Mucosa of stomach (tissue), 1 donor: ENCODE results near the gene ERV3-1.
"Not testable (repeated sequence)": the region's sequence is repeated elsewhere in the genome, so short reads cannot be mapped to it uniquely, and the experiment has no call there.

Experiments used
- H3K27me3 ChIP-seq: one replicate; pipeline ENCODE4 v1.7.0; 2013; ENCODE audit warnings: mild to moderate bottlenecking, low read length; ENCODE audit not compliant: control insufficient read depth, insufficient read depth
- H3K36me3 ChIP-seq: one replicate; pipeline ENCODE4 v1.7.0; 2013; ENCODE audit warnings: low read length; ENCODE audit not compliant: control insufficient read depth, insufficient read depth
- H3K4me1 ChIP-seq: one replicate; pipeline ENCODE4 v1.7.0; 2013; ENCODE audit warnings: mild to moderate bottlenecking, low read length; ENCODE audit not compliant: control insufficient read depth, insufficient read depth
- H3K4me3 ChIP-seq: one replicate; pipeline ENCODE4 v1.7.0; 2013; ENCODE audit warnings: low read length
- H3K9ac ChIP-seq: one replicate; pipeline ENCODE4 v1.7.0; 2013; ENCODE audit warnings: mild to moderate bottlenecking, low read length, moderate library complexity
- H3K9me3 ChIP-seq: one replicate; pipeline ENCODE4 v1.7.0; 2013; ENCODE audit warnings: mild to moderate bottlenecking, low read length, moderate library complexity; ENCODE audit not compliant: control insufficient read depth
- donor health status: Pancreatic carcinoma.

ERV3-1 gene

DNA sequence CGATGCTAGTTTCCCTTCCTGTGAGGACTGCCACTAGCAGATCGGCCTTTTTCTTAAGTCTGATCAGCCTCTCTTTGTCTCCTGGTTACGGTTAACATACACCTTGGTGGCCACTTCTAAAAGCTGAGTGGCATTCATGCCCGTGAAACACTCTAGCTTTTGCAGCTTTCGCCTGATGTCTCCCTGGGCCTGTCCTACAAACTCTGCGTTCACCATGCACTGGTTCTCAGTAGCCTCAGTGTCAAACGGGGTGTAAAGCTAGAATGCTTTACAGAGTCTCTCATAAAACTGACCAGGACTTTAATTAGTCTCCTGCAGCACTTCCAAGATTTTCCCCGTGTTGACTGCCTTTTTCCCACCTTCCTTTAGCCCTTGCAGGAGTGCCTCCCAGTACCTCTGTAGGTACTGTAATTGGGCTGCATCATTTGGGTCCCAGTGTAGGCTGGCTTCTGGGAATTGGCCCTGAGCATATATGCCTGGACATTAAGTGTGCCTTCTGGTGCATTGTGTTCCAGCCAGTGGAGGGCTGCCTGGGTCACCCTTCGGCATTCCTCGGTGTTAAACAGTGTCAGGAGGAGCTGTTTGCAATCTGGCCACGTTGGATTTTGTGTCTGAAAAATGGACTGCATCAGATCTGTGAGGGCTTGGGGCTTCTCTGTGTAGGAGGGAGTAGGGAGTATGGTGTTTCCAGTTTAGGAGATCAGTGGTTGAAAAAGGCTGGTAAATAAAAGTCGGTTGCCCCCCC, 9.2 kb downstream of the ERV3-1 start:
- no peaks in the 10 kb centered on the region for H3K4me1 ChIP-seq
- H3K36me3 ChIP-seq = peaks cover 7% of the 10 kb centered on the region
- H3K9ac ChIP-seq = no peak overlapping the region
- H3K27me3 ChIP-seq = no peaks in the 10 kb centered on the region
- H3K4me3 ChIP-seq = no peak overlapping the region
- H3K9me3 ChIP-seq = peaks cover 30% of the 10 kb centered on the region

DNA sequence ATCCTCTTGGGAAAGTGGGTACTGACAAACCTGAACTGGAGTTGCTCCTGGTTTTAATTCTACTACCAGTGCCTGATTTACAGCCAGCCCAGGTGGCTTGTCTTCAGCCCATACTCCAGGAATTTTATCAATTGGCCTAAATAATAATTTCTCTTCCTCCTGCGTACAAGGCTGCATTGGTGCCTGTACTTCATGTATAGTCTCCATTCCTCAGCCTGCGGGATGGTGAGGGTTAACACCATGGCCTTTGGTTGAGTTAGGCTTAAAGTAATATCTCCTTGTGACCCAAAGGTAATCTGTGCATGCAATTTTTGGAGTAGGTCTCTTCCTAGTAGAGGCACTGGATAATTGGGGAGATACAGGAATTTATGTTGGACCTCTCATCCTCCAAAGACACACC, 10.2 kb downstream of the ERV3-1 start:
- H3K27me3 ChIP-seq = no peaks in the 10 kb centered on the region
- H3K36me3 ChIP-seq = peaks cover 5% of the 10 kb centered on the region
- H3K9me3 ChIP-seq = peaks cover 27% of the 10 kb centered on the region
- H3K9ac ChIP-seq = no peak overlapping the region
- no peak overlapping the region for H3K4me3 ChIP-seq
- H3K4me1 ChIP-seq = no peaks in the 10 kb centered on the region

DNA sequence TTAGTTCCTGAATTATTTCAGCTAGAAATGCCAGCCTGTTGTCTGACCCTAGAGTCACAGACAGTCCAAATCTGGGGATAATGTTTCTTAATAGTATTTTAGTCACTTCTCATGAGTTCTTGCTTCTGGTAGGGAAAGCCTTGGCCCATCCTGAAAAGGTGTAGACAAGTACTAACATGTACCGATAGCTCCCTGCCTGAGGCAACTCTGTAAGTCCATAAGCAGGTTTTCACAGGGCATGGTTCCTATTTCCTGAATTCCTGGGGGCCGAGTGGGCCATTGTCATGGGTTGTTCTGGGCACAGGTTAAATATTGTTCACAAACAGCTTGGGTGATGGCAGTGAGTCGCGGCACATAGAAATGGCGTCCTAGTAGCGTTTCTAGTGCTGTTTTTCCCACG, 12.6 kb downstream of the ERV3-1 start:
- Histone ChIP-seq H3K27me3 (no peaks in the 10 kb centered on the region), H3K9me3 (peaks cover 23% of the 10 kb centered on the region), H3K9ac (no peak overlapping the region), H3K4me3 (no peak overlapping the region), H3K4me1 (no peaks in the 10 kb centered on the region), H3K36me3 (peaks cover 5% of the 10 kb centered on the region)

DNA sequence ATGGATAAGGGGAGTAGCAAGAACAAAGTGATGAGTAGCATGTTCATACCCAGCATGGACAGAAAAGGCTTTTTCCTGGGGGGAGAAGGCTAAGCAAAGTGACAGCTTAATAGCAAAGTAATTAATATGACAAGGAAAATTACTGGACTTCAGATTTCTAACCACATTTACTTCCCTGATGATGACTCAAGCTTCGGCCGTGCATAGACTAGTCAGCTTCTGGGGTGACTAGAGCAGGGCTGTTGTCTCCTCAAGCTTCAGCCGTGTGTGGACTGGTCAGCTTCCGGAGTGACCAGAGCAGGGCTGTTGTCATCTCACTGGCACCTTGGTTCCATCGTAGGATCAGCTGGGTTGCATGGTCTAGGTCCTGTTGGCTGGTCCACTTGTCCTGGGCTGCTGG, 13.5 kb downstream of the ERV3-1 start:
- Histone ChIP-seq H3K4me1 (no peaks in the 10 kb centered on the region), H3K27me3 (no peaks in the 10 kb centered on the region), H3K9me3 (peaks cover 16% of the 10 kb centered on the region), H3K4me3 (no peak overlapping the region), H3K9ac (no peak overlapping the region), H3K36me3 (peaks cover 2% of the 10 kb centered on the region)

DNA sequence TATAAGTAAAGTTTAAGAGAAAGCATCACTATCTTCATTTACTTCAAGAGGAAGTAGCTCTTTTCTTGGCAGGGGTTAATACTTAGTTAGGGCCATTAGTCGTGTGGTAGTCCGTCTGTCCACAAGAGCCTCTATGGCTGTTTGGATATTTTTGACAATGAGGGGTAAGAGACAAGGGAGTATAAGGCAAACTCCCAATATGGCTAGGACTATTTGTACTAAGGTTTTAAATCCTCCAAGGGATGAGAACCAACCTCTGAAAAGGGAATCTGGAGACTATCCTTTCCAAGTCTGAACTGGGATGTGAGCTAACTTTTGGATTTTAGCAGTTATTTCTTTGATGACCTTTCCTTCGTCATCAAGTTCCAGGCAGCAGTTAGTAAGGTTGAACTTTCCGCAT, 15.6 kb downstream of the ERV3-1 start, which contains the start of gene ZNF117:
TSS of gene ZNF117 (minus strand) at position 101 of the 400 bp plus-strand sequence.
- H3K4me3 ChIP-seq = no peak within 1 kb of the TSS
- no peaks in the 10 kb centered on the region for H3K4me1 ChIP-seq
- H3K27me3 ChIP-seq = no peaks in the 10 kb centered on the region
- H3K9me3 ChIP-seq = peaks cover 12% of the 10 kb centered on the region
- H3K9ac ChIP-seq = no peak within 1 kb of the TSS
- H3K36me3 ChIP-seq = no peaks in the 10 kb centered on the region

DNA sequence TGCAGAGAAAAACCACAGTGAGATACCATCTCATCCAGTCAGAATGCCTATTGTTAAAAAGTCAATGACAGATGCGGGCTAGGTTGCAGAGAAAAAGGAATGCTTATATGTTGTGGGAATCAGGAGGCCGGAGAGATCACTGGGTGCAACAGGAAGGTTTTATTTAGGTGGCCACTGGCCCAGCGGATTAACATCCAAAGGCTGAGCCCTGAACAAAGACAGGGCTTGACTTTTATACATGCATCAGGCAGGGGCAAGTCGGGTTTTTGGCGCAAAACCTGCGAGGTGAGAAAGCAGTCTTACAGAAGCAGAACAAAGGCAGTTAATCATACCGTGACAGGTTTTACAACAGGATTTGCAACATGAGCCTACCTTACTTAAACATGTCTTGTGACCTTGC, 16.3 kb downstream of the ERV3-1 start:
- Histone ChIP-seq H3K27me3 (no peaks in the 10 kb centered on the region), H3K9ac (no peak overlapping the region), H3K4me1 (no peaks in the 10 kb centered on the region), H3K9me3 (peaks cover 12% of the 10 kb centered on the region), H3K36me3 (no peaks in the 10 kb centered on the region), H3K4me3 (no peak overlapping the region)

DNA sequence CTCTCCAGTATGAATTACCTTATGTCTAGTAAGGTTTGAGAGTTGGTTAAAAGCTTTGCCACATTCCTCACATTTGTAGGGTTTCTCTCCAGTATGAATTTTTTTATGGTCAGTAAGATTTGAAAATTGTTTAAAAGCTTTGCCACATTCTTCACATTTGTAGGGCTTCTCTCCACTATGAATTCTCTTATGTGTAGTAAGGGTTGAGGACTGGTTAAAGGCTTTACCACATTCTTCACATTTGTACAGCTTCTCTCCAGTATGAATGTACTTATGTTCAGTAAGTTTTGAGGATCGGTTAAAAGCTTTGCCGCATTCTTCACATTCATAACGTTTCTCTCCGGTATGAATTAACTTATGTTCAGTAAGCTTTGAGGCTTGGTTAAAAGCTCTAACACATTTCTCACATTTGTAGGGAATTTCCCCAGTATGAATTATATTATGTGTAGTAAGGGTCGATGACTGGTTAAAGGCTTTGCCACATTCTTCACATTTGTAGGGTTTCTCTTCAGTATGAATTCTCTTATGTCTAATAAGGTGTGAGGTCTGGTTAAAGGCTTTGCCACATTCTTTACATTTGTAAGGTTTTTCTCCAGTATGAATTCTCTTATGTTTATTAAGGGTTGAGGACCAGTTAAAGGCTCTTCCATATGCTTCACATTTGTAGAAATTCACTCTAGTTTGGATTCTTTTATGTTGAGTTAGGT, 27.8 kb downstream of the ERV3-1 start:
- no peak overlapping the region for H3K4me3 ChIP-seq
- H3K9me3 ChIP-seq = peaks cover 14% of the 10 kb centered on the region
- H3K9ac ChIP-seq = no peak overlapping the region
- H3K27me3 ChIP-seq = no peaks in the 10 kb centered on the region
- no peaks in the 10 kb centered on the region for H3K36me3 ChIP-seq
- no peaks in the 10 kb centered on the region for H3K4me1 ChIP-seq

DNA sequence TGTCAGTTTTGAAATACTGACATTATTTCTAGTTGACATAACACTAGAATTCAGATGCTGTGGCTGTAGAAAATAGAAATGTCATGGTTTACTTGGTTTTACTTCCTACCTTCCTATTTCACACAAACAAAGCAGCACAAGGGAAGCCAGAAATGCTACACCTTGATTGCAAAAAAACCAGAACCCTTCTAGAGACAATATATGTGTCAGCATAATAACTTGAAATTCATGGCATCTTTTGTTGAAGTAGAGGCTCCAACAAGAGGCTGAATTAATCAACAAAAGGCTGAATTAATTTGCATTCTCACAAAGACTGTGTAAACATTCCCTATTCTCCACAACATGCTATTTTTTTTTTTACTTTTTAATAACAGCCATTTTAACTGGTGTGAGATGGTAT, 40.9 kb downstream of the ERV3-1 start:
- no peaks in the 10 kb centered on the region for H3K9me3 ChIP-seq
- no peak overlapping the region for H3K4me3 ChIP-seq
- H3K9ac ChIP-seq = no peak overlapping the region
- H3K4me1 ChIP-seq = no peaks in the 10 kb centered on the region
- no peaks in the 10 kb centered on the region for H3K36me3 ChIP-seq
- H3K27me3 ChIP-seq = no peaks in the 10 kb centered on the region

DNA sequence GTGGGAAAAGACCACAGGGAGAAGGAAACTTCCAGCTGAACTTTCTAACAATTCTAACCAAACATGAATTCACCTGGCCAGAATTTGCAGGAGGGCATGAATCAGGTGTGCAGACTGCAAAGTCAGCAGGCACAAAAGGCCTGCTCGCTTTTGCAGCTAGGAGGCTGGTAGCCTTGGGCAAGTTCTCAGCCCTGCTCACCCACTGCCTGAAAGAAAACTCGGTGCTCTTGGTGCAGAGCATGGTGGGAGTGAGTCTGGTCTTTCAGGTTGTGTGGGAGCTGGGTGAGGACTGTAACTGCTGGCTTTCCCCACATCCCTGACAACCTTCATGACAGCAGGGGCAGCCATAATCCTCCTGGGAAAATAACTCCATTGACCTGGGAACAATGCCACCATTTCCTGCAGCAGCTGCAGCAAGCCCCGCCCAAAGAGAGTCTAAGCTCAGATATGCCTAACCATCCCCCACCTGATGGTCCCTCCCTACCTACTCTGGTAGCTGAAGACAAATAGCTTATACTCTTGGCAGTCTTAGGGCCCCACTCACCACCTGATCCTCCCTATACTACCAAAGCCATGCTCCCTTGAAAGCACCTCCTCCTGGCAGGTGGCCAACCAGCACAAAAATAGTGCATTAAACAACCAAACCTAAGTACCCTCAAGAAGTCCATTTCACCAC, 47.3 kb downstream of the ERV3-1 start:
- no peaks in the 10 kb centered on the region for H3K36me3 ChIP-seq
- no peak overlapping the region for H3K4me3 ChIP-seq
- no peaks in the 10 kb centered on the region for H3K4me1 ChIP-seq
- H3K9ac ChIP-seq = no peak overlapping the region
- H3K9me3 ChIP-seq = no peaks in the 10 kb centered on the region
- H3K27me3 ChIP-seq = no peaks in the 10 kb centered on the region

DNA sequence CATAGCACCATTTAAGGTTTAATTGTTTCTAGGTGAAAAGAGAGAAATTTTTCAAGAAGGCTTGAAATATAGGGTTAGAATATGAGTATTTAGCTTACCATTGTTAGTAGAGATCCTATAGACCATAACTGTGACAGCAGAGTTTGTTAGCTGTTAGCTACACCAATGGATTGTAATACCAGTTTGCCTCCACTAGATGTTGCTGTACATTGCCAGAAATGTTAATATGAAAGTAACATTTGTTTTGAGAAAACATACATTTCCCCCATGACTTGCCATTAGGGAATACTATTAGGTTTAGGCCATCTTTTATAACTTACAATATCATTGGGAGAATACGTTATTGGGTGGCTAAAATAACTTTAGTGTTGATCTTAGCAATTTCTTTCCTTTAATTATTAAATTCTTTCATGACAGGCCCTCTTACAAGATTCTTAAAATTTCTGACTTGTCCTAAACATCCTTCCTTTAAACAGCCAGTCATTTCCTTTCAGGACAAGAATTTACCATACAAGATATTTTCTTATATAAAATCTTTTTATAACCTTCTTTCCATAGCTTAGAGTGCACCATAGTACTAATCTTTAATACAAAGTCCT, 55.1 kb downstream of the ERV3-1 start:
- Histone ChIP-seq H3K27me3 (peaks cover 22% of the 10 kb centered on the region), H3K9ac (no peak overlapping the region), H3K4me3 (no peak overlapping the region), H3K9me3 (no peaks in the 10 kb centered on the region), H3K4me1 (peaks cover 6% of the 10 kb centered on the region), H3K36me3 (no peaks in the 10 kb centered on the region)

DNA sequence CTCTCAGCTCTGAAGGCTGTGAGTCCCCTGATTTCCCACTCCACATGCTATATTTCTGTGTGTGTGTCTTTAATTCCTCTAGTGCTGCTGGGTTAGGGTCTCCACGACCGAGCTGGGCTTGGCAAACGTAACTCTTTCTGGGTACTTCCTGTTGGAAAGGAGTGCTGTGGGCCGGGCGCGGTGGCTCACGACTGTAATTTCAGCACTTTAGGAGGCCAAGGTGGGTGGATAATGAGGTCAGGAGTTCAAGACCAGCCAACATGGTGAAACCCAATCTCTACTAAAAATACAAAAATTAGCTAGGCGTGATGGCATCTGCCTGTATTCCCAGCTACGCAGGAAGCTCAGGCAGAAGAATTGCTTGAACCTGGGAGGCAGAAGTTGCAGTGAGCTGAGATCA, 55.8 kb downstream of the ERV3-1 start:
- not testable (repeated sequence) for H3K9ac ChIP-seq, H3K9me3 ChIP-seq, H3K36me3 ChIP-seq, H3K4me3 ChIP-seq, H3K4me1 ChIP-seq
- peaks cover 28% of the 10 kb centered on the region for H3K27me3 ChIP-seq

DNA sequence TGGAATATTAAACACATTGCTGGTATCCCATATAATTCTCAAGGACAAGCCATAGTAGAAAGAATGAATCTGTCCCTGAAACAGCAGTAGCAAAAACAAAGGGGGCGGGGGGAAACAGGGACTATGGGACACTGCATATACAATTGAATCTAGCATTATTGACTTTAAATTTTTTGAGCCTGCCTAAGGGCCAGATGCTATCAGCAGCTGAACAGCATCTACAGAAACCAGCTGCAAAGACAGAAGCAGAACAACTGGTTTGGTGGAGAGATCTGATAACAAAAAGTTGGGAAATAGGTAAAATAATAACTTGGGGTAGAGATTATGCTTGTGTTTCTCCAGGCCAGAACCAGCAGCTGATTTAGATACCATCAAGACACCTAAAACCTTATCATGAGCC, 57.7 kb downstream of the ERV3-1 start:
- H3K4me1 ChIP-seq, H3K4me3 ChIP-seq, H3K9me3 ChIP-seq, H3K9ac ChIP-seq, H3K36me3 ChIP-seq: not testable (repeated sequence)
- H3K27me3 ChIP-seq = peaks cover 28% of the 10 kb centered on the region
